ENCODE results near the gene NDUFV2. TPM values are rescaled to one million over a fixed set of nuclear protein-coding genes. Genes with fewer than 3 reads are reported as not detected.

The NDUFV2 gene
- total and polyA plus RNA-seq, 2 of the 8 experiments (the other 6 are each of a cell fraction or from before 2014, with no cell fraction given), result 90.8 to 191 TPM

DNA sequence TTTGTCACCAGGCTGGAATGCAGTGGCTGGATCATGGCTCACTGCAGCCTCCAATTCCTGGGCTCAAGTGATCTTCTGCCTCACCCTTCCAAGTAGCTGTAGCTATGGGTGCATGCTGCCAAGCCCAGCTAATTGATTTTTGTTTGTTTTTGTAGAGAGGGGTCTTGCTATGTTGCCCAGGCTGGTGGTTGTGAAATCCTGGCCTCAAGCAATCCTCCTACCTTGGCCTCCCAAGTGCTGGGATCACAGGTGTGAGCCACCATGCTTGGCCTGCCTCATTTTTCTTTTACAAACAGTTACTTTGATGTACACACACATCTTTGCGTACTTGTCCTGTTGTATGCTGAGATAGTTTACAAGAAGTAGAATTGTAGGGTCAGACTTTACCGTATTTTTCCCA lies 21.0 kb downstream of the NDUFV2 start (continued):
- TF ChIP-seq HDAC2 (IDR thresholded peaks at IDR 0.05; ENCODE audit: borderline replicate concordance in 1 of 2, low read depth in 2 of 2, low read length in 2 of 2) (no peak), SUZ12 (IDR thresholded peaks at IDR 0.05; ENCODE audit: low read length) (no peak), TAF1 (IDR thresholded peaks at IDR 0.05; ENCODE audit: low read depth, low read length) (no peak), CREB1 (IDR thresholded peaks at IDR 0.05) (no peak), SRF (IDR thresholded peaks at IDR 0.05; ENCODE audit: low read depth, low read length) (no peak), CTBP2 (IDR thresholded peaks at IDR 0.05; ENCODE audit: borderline replicate concordance, insufficient read depth, insufficient read length, low read length) (no peak), JUN (IDR thresholded peaks at IDR 0.05; ENCODE audit: low read depth, low read length) (no peak), BACH1 (IDR thresholded peaks at IDR 0.05; ENCODE audit: low read length) (no peak), SIX5 (IDR thresholded peaks at IDR 0.05; ENCODE audit: low read depth, low read length) (no peak)
- TF ChIP-seq, protein P1, sequence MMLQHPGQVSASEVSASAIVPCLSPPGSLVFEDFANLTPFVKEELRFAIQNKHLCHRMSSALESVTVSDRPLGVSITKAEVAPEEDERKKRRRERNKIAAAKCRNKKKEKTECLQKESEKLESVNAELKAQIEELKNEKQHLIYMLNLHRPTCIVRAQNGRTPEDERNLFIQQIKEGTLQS (IDR thresholded peaks at IDR 0.05; ENCODE audit: insufficient read depth, low read depth, low read length), result no peak
